DND-41 (cell line): ENCODE data around the gene NPRL2.

ENCODE experiments used
- CTCF ChIP-seq: IDR thresholded peaks from 2 replicates; pipeline ENCODE4 v1.5.1; 2012; ENCODE audit warnings: borderline replicate concordance, low read length, moderate library complexity, mild to moderate bottlenecking; ENCODE audit not compliant: poor library complexity, severe bottlenecking; ENCODE audit errors: extremely low read depth
- EZH2 ChIP-seq: IDR thresholded peaks from 3 replicates; pipeline ENCODE4 v1.6.1; 2012; ENCODE audit warnings: borderline replicate concordance, low read depth, mild to moderate bottlenecking, moderate library complexity, low read length, inconsistent platforms; ENCODE audit not compliant: severe bottlenecking

DNA sequence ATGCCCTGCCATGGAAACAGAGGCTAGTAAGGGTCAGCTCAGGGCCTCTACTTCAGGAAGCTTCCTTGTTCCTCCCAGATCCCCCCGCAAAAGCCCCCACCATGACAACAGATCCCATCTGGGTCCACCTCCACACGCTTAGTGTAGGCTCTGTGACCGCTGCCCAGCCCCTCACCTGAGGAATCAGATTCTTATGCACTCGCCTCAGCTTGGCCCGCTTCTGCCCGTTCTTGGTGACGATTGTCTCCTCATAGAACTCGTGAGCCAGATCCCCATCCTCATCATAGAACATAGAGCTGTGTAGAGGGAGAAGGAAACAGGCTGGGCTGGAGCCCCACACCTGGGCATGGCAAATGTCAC lies 24.4 kb downstream of the NPRL2 start:
- TF ChIP-seq EZH2 = no peak
- TF ChIP-seq CTCF = no peak
